B cell (primary cell): ENCODE results near the gene ZBTB17. TPM values are rescaled to one million over a fixed set of nuclear protein-coding genes. Genes with fewer than 3 reads are reported as not detected.
A peak's percentile ranks its signal among the peaks of the same experiment; 100 is the strongest.

ENCODE experiments used
- ATAC-seq: fragments of 200-7000 bp; cut with Tn5 transposase; one replicate; pipeline ENCODE4 v1.10.0; 2021; ENCODE audit warnings: low read depth, mild to moderate bottlenecking, moderate number of reproducible peaks, moderate library complexity
- CTCF ChIA-PET: fragments of 350-600 bp; sonication (Branson Sonifier 250); formaldehyde crosslinking; loops from one replicate; lab custom pipeline; 2021; ENCODE audit warnings: antibody characterized with exemption, inconsistent platforms; lab: Charles Lee
- POLR2A ChIA-PET: fragments of 350-600 bp; sonication (Branson Sonifier 250); formaldehyde crosslinking; loops from one replicate; lab custom pipeline; 2021; ENCODE audit warnings: antibody characterized with exemption; lab: Charles Lee
- DNase-seq: peaks from one replicate; pipeline ENCODE4 v3.0.0; 2013
- H2AFZ ChIP-seq: 2 replicates; pipeline ENCODE4 v1.6.1; 2012; ENCODE audit warnings: mild to moderate bottlenecking, low read depth, low read length; ENCODE audit not compliant: insufficient read depth, poor library complexity, severe bottlenecking
- H3K27ac ChIP-seq, 2 donors: 1 replicate in 1 of 2; 2 replicates in 1 of 2; pipeline ENCODE4 v1.5.1; 2012 to 2013; ENCODE audit warnings: low read length in 2 of 2, mild to moderate bottlenecking in 2 of 2, moderate library complexity in 1 of 2
- H3K27me3 ChIP-seq, 4 experiments: fragments of 200-600 bp in 1 of 4; sonication (generic) in 1 of 4; replicated peaks in 1 of 4; 1 replicate in 2 of 4; 2 replicates in 2 of 4; pipeline versions ENCODE4 v1.6.1 to v1.7.0; 2013 to 2016; ENCODE audit warnings: low read length in 3 of 4, mild to moderate bottlenecking in 2 of 4, mixed read lengths in 1 of 4, moderate library complexity in 1 of 4; ENCODE audit not compliant: insufficient read depth in 4 of 4, control insufficient read depth in 3 of 4; ENCODE audit errors: control extremely low read depth in 1 of 4
- H3K36me3 ChIP-seq, 2 experiments: replicated peaks in 1 of 2; 1 replicate in 1 of 2; 2 replicates in 1 of 2; pipeline versions ENCODE4 v1.6.1 to v1.7.1; 2013; ENCODE audit warnings: low read length in 1 of 2; ENCODE audit not compliant: insufficient read depth in 2 of 2, control insufficient read depth in 1 of 2; ENCODE audit errors: control extremely low read depth in 1 of 2, extremely low read depth in 1 of 2
- H3K4me1 ChIP-seq, 2 donors: fragments of 200-600 bp in 1 of 2; sonication (generic) in 1 of 2; 1 replicate in 1 of 2; 2 replicates in 1 of 2; pipeline versions ENCODE4 v1.5.1 to v1.6.1; 2013 to 2017; ENCODE audit warnings: low read length in 2 of 2; ENCODE audit not compliant: control insufficient read depth in 2 of 2, insufficient read depth in 2 of 2
- H3K4me2 ChIP-seq: replicated peaks from 2 replicates; pipeline ENCODE3; 2012; ENCODE audit warnings: mild to moderate bottlenecking, low read depth, low read length; ENCODE audit not compliant: poor library complexity, severe bottlenecking
- H3K4me3 ChIP-seq, 5 experiments: fragments of 200-600 bp in 1 of 5; sonication (generic) in 1 of 5; 1 replicate in 3 of 5; 2 replicates in 2 of 5; pipeline versions ENCODE4 v1.5.1 to v1.7.0; 2011 to 2016; ENCODE audit warnings: low read length in 4 of 5, mild to moderate bottlenecking in 4 of 5, low read depth in 2 of 5, control low read depth in 1 of 5, moderate library complexity in 1 of 5; ENCODE audit not compliant: insufficient read depth in 1 of 5; ENCODE audit errors: control extremely low read depth in 1 of 5, extremely low read depth in 1 of 5
- H3K79me2 ChIP-seq: fragments of 200-600 bp; sonication (generic); one replicate; pipeline ENCODE4 v1.6.0; 2016; ENCODE audit warnings: low read length; ENCODE audit not compliant: control insufficient read depth, insufficient read depth
- H3K9ac ChIP-seq: fragments of 200-600 bp; sonication (generic); 2 replicates; pipeline ENCODE4 v1.6.1; 2017; ENCODE audit warnings: mild to moderate bottlenecking, low read length, moderate library complexity
- H3K9me3 ChIP-seq, 3 donors: one replicate each; pipeline versions ENCODE4 v1.6.1 to v1.7.1; 2013; ENCODE audit warnings: low read length in 2 of 3; ENCODE audit not compliant: control insufficient read depth in 2 of 3, insufficient read depth in 1 of 3; ENCODE audit errors: control extremely low read depth in 1 of 3
- H4K20me1 ChIP-seq: 2 replicates; pipeline ENCODE4 v1.6.0; 2012; ENCODE audit warnings: mild to moderate bottlenecking, low read length; ENCODE audit not compliant: insufficient read depth, control insufficient read depth, poor library complexity, severe bottlenecking
- H3K27ac Mint-ChIP-seq: one replicate; pipeline ENCODE4 v1.8.0; 2021; ENCODE audit warnings: mixed read lengths
- H3K27me3 Mint-ChIP-seq: one replicate; pipeline ENCODE4 v1.8.0; 2021; ENCODE audit warnings: mixed read lengths
- H3K4me1 Mint-ChIP-seq: one replicate; pipeline ENCODE4 v1.8.0; 2021; ENCODE audit warnings: mixed read lengths
- H3K4me3 Mint-ChIP-seq: one replicate; pipeline ENCODE4 v1.8.0; 2021; ENCODE audit warnings: mixed read lengths
- H3K9me3 Mint-ChIP-seq: one replicate; pipeline ENCODE4 v1.8.0; 2022; ENCODE audit warnings: mixed read lengths; ENCODE audit not compliant: insufficient read depth
- CTCF ChIP-seq: fragments of 200-600 bp; IDR thresholded peaks from one replicate; pipeline ENCODE4 v1.8.0; 2022; ENCODE audit warnings: antibody characterized with exemption, mild to moderate bottlenecking
- EZH2 ChIP-seq: IDR thresholded peaks from 2 replicates; pipeline ENCODE4 v1.6.1; 2012; ENCODE audit warnings: borderline replicate concordance, low read depth, mild to moderate bottlenecking, moderate library complexity, low read length; ENCODE audit not compliant: insufficient read depth, poor library complexity, severe bottlenecking
- WGBS: methylation state at CpG from one replicate; pipeline ENCODE4 v1.1.5; 2013; ENCODE audit warnings: missing lambda C conversion rate; ENCODE audit not compliant: insufficient coverage; 5-methylcytosine and 5-hydroxymethylcytosine counted together
- intact Hi-C: fragments of 100-400 bp; cut with micrococcal nuclease; formaldehyde crosslinking; loops from one replicate; pipeline ENCODE4 v1.10.0; 2022
- polyA plus RNA-seq: library from polyadenylated mRNA; depleted of rRNA; stranded (reverse); fragments of >200 nt; gene quantifications from 2 replicates; pipeline ENCODE4 v1.2.3, GENCODE V29; 2012
- total RNA-seq, 2 donors: library from RNA; stranded (reverse); fragments of 120-200 nt in 1 of 2; gene quantifications; 1 replicate in 1 of 2; 2 replicates in 1 of 2; pipeline versions ENCODE4 v1.2.3 to v1.2.4, GENCODE V29; 2013 to 2022

Gene ZBTB17
- total and polyA plus RNA-seq, 2 donors (not counting 1 experiment from before 2014, with no cell fraction given), result 94.1 to 157 TPM

- ChIA-PET POLR2A (interaction anchor here (0.6 kb wide), 1 partner anchor 47 kb away, joined by 4 read pairs; no protein-coding TSS in a partner anchor), CTCF (interaction anchor here (0.6 to 5.5 kb wide), 7 partner anchors 19 to 114 kb away, joined by 3 to 34 read pairs (median 3); no protein-coding TSS in a partner anchor)
- Histone ChIP-seq H3K9me3 (no peaks in the 10 kb centered on the region), H3K27me3 (no peaks in the 10 kb centered on the region), H4K20me1 (peaks cover 6% of the 10 kb centered on the region), H3K27ac (peak overlapping the region in 1 of 2 donors; percentile 46), H3K4me3 (no peak overlapping the region), H2AFZ (no peak overlapping the region), H3K4me1 (peaks cover 6 to 13% of the 10 kb centered on the region in 2 donors), H3K79me2 (peaks cover 63% of the 10 kb centered on the region), H3K9ac (no peak overlapping the region), H3K36me3 (peaks cover 13 to 63% of the 10 kb centered on the region in 2 experiments), H3K4me2 (no peak overlapping the region)
- H3K4me1 Mint-ChIP-seq, result peaks cover 27% of the 10 kb centered on the region
- ATAC-seq (no peak), DNase-seq (no peak)
- H3K4me3 Mint-ChIP-seq, result peak overlapping the region; percentile 34
- peak overlapping the region; percentile 65 for H3K27ac Mint-ChIP-seq
- no peaks in the 10 kb centered on the region for H3K9me3 Mint-ChIP-seq
- TF ChIP-seq EZH2 (no peak), CTCF (no peak)
- 63% methylated on average over 6 of the region's 7 CpGs for WGBS
- intact Hi-C loops, result loop anchor here (5.0 kb wide), 1 partner anchor 100 kb away; no protein-coding TSS in a partner anchor
- H3K27me3 Mint-ChIP-seq, result no peaks in the 10 kb centered on the region
These were observed 59.0 kb downstream of the ZBTB17 start for GRCh38 chr1:15916916-15917315.

DNA sequence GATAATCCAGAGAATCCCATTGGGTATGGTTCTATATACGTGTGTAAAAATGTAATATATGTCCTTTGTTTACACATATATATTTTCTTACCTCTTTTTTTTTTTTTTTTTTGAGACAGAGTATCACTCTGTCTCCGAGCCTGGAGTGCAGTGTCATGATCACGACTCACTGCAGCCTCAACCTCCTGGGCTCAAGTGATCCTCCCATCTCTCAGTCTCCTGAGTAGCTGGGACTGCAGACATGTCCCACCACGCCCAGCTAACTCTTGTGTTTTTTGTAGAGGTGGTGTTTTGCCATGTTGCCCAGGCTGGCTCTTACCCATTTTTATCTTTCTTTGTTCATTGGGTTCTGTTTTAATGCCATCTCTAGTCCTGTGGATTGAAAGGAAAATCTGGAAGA lies 59.5 kb downstream of the ZBTB17 start:
- Histone ChIP-seq H3K36me3 (peaks cover 13 to 61% of the 10 kb centered on the region in 2 experiments), H3K9me3 (no peaks in the 10 kb centered on the region), H3K4me3 (no peak overlapping the region), H3K4me2 (peak overlapping the region; percentile 30), H3K27me3 (no peaks in the 10 kb centered on the region), H4K20me1 (peaks cover 6% of the 10 kb centered on the region), H3K4me1 (peaks cover 6 to 13% of the 10 kb centered on the region in 2 donors), H2AFZ (no peak overlapping the region), H3K9ac (peak overlapping the region; percentile 18), H3K27ac (peak overlapping the region in 1 of 2 donors; percentile 46), H3K79me2 (peaks cover 68% of the 10 kb centered on the region)
- CTCF ChIA-PET, result interaction anchor here (0.8 to 5.5 kb wide), 5 partner anchors 20 to 113 kb away, joined by 3 to 34 read pairs (median 3); no protein-coding TSS in a partner anchor
- ATAC-seq, result no peak
- Mint-ChIP-seq H3K9me3 (no peaks in the 10 kb centered on the region), H3K4me1 (peaks cover 27% of the 10 kb centered on the region), H3K27me3 (no peaks in the 10 kb centered on the region), H3K27ac (peak overlapping the region; percentile 28), H3K4me3 (peak overlapping the region; percentile 2)
- POLR2A ChIA-PET, result interaction anchor here (0.6 kb wide), 1 partner anchor 48 kb away, joined by 4 read pairs; no protein-coding TSS in a partner anchor
- DNase-seq, result no peak
- intact Hi-C loops, result loop anchor here (5.0 kb wide), 1 partner anchor 99 kb away; no protein-coding TSS in a partner anchor
- no CpG with 5 or more reads among the region's 4 CpGs for WGBS
- TF ChIP-seq CTCF (no peak), EZH2 (no peak)
